Brain microvascular endothelial cell (primary cell): ENCODE results near the gene LANCL1.

Experiments
- DNase-seq: peaks from one replicate; pipeline ENCODE4 v3.0.0-alpha.2; 2020
- H3K27ac ChIP-seq: fragments of 250-450 bp; sonication (Bioruptor Pico); 2 replicates; pipeline ENCODE4 v1.5.1; 2020; ENCODE audit warnings: mild to moderate bottlenecking, moderate library complexity
- H3K27me3 ChIP-seq: fragments of 250-450 bp; sonication (Bioruptor Pico); replicated peaks from 2 replicates; pipeline ENCODE4 v1.5.1; 2020; ENCODE audit warnings: mild to moderate bottlenecking
- H3K36me3 ChIP-seq: fragments of 250-450 bp; sonication (Bioruptor Pico); replicated peaks from 2 replicates; pipeline ENCODE4 v1.5.1; 2020; ENCODE audit warnings: mild to moderate bottlenecking
- H3K4me3 ChIP-seq: 2 replicates; pipeline ENCODE4 v1.5.1; 2011; ENCODE audit warnings: low read depth, mild to moderate bottlenecking, control low read depth, low read length, moderate library complexity
- in situ Hi-C: cut with HindIII; loops from 2 replicates; pipeline ENCODE4 v1.10.0; 2017; ENCODE audit warnings: low sequenced_read_pairs, low pct_ligation_motif_present
- TF ChIP-seq, protein P1 (sequence below): IDR thresholded peaks from 2 replicates; pipeline ENCODE4 v1.5.1; 2011; ENCODE audit warnings: low read depth, mild to moderate bottlenecking, moderate library complexity, low read length, control low read depth, inconsistent platforms; ENCODE audit errors: missing control alignments

The LANCL1 gene

GRCh38 chr2:210481601-210482175 is 5.1 kb upstream of the LANCL1 start:
- TF ChIP-seq, protein P1, sequence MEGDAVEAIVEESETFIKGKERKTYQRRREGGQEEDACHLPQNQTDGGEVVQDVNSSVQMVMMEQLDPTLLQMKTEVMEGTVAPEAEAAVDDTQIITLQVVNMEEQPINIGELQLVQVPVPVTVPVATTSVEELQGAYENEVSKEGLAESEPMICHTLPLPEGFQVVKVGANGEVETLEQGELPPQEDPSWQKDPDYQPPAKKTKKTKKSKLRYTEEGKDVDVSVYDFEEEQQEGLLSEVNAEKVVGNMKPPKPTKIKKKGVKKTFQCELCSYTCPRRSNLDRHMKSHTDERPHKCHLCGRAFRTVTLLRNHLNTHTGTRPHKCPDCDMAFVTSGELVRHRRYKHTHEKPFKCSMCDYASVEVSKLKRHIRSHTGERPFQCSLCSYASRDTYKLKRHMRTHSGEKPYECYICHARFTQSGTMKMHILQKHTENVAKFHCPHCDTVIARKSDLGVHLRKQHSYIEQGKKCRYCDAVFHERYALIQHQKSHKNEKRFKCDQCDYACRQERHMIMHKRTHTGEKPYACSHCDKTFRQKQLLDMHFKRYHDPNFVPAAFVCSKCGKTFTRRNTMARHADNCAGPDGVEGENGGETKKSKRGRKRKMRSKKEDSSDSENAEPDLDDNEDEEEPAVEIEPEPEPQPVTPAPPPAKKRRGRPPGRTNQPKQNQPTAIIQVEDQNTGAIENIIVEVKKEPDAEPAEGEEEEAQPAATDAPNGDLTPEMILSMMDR: no peak
- in situ Hi-C loops: no loop called here
- no peak overlapping the region for H3K4me3 ChIP-seq

GRCh38 chr2:210480764-210481163 is 4.2 kb upstream of the LANCL1 start:
- TF ChIP-seq, protein P1: no peak
- in situ Hi-C loops: no loop called here

More at GRCh38 chr2:210481601-210482175, 5.1 kb upstream of the LANCL1 start:
- no peaks in the 10 kb centered on the region for H3K27me3 ChIP-seq
- H3K36me3 ChIP-seq: no peaks in the 10 kb centered on the region
- DNase-seq: no peak
- H3K27ac ChIP-seq: no peak overlapping the region

GRCh38 chr2:210480079-210480478 is 3.5 kb upstream of the LANCL1 start:
- H3K27ac ChIP-seq: no peak overlapping the region
- TF ChIP-seq, protein P1: no peak
- H3K36me3 ChIP-seq: no peaks in the 10 kb centered on the region
- in situ Hi-C loops: no loop called here
- H3K4me3 ChIP-seq: no peak overlapping the region
- no peak for DNase-seq
- H3K27me3 ChIP-seq: no peaks in the 10 kb centered on the region

More at GRCh38 chr2:210480764-210481163, 4.2 kb upstream of the LANCL1 start:
- no peaks in the 10 kb centered on the region for H3K36me3 ChIP-seq
- H3K4me3 ChIP-seq: no peak overlapping the region
- DNase-seq: no peak
- no peak overlapping the region for H3K27ac ChIP-seq
- H3K27me3 ChIP-seq: no peaks in the 10 kb centered on the region

DNA sequence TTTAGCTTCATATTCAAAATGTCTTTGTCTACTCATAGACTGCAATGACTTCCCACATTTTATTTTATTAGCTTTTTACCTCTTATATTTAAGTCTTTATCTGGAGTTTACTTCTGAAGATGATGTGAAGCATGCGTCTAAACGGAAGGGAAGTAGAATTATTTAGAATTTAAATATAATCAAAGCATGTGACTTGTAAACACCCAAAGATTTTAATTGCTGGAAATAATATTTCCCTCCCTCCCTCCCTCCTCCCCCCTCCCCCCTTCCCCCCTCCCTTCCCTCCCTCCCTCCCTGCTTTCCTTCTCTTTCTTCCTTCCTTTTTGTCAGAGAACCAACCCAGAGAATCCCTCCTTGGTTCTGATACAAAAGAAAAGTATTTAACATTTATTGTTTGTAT is 2.1 kb upstream of the LANCL1 start:
- H3K27me3 ChIP-seq: no peaks in the 10 kb centered on the region
- H3K4me3 ChIP-seq: no peak overlapping the region
- in situ Hi-C loops: no loop called here
- no peaks in the 10 kb centered on the region for H3K36me3 ChIP-seq
- no peak overlapping the region for H3K27ac ChIP-seq
- no peak for DNase-seq
- TF ChIP-seq, protein P1: no peak

GRCh38 chr2:210477496-210477895 is 937 bp upstream of the LANCL1 start:
- DNase-seq: peak; percentile 67
- no peaks in the 10 kb centered on the region for H3K36me3 ChIP-seq
- peak overlapping the region; percentile 81 for H3K4me3 ChIP-seq
- in situ Hi-C loops: no loop called here
- no peaks in the 10 kb centered on the region for H3K27me3 ChIP-seq
- H3K27ac ChIP-seq: no peak overlapping the region
- TF ChIP-seq, protein P1: no peak

- TF ChIP-seq, protein P1: no peak
- DNase-seq: no peak
- Histone ChIP-seq H3K36me3 (peaks cover 5% of the 10 kb centered on the region), H3K27me3 (no peaks in the 10 kb centered on the region), H3K27ac (no peak overlapping the region), H3K4me3 (peak overlapping the region; percentile 81)
- in situ Hi-C loops: no loop called here
Observed at GRCh38 chr2:210475706-210476105, 853 bp downstream of the LANCL1 start.
